GM23338 (cell line): ENCODE measurements around the gene AIP. TPM values are rescaled to one million over a fixed set of nuclear protein-coding genes. Genes with fewer than 3 reads are reported as not detected.
A peak's percentile ranks its signal among the peaks of the same experiment; 100 is the strongest.

Source experiments
- ATAC-seq: fragments of 200-7000 bp; cut with Tn5 transposase; 3 replicates; pipeline ENCODE4 v1.9.1; 2020
- DNase-seq: peaks from one replicate; pipeline ENCODE4 v3.0.0-alpha.2; 2015; ENCODE audit warnings: low spot score
- H2AFZ ChIP-seq: fragments of 200-600 bp; sonication (generic); 2 replicates; pipeline ENCODE4 v1.8.0; 2016; ENCODE audit warnings: antibody characterized with exemption, mild to moderate bottlenecking, moderate library complexity
- H3F3A ChIP-seq: fragments of 200-600 bp; sonication (generic); replicated peaks from 2 replicates; pipeline ENCODE4 v1.8.0; 2017; ENCODE audit warnings: antibody characterized with exemption, mixed run types, low read depth
- H3K27ac ChIP-seq: fragments of 200-600 bp; sonication (generic); 2 replicates; pipeline ENCODE4 v1.6.1; 2016; ENCODE audit warnings: low read depth
- H3K27me3 ChIP-seq: fragments of 200-600 bp; sonication (generic); 2 replicates; pipeline ENCODE4 v1.8.0; 2016; ENCODE audit warnings: mild to moderate bottlenecking, mixed run types, moderate library complexity; ENCODE audit not compliant: insufficient read depth
- H3K36me3 ChIP-seq: fragments of 200-600 bp; sonication (generic); 2 replicates; pipeline ENCODE4 v1.8.0; 2016; ENCODE audit warnings: mild to moderate bottlenecking; ENCODE audit not compliant: insufficient read depth
- H3K4me1 ChIP-seq: fragments of 200-600 bp; sonication (generic); 2 replicates; pipeline ENCODE4 v1.8.0; 2016; ENCODE audit warnings: mild to moderate bottlenecking, moderate library complexity; ENCODE audit not compliant: insufficient read depth
- H3K4me2 ChIP-seq: fragments of 200-600 bp; sonication (generic); 2 replicates; pipeline ENCODE4 v1.7.1; 2017; ENCODE audit warnings: mixed run types
- H3K4me3 ChIP-seq: fragments of 200-600 bp; sonication (generic); 2 replicates; pipeline ENCODE4 v1.6.1; 2016; ENCODE audit warnings: mixed run types
- H3K79me2 ChIP-seq: fragments of 200-600 bp; sonication (generic); replicated peaks from 2 replicates; pipeline ENCODE4 v1.8.0; 2017; ENCODE audit warnings: mild to moderate bottlenecking; ENCODE audit not compliant: insufficient read depth
- H3K9me2 ChIP-seq: fragments of 200-600 bp; sonication (generic); 2 replicates; pipeline ENCODE4 v1.8.0; 2017; ENCODE audit not compliant: insufficient read depth
- H4K20me1 ChIP-seq: fragments of 200-600 bp; sonication (generic); replicated peaks from 2 replicates; pipeline ENCODE4 v1.8.0; 2017; ENCODE audit warnings: mild to moderate bottlenecking; ENCODE audit not compliant: insufficient read depth
- H3K27ac Mint-ChIP-seq: 2 replicates; pipeline ENCODE4 v1.8.0; 2020; ENCODE audit warnings: inconsistent platforms, mild to moderate bottlenecking, moderate library complexity, mixed read lengths
- H3K27me3 Mint-ChIP-seq: 3 replicates; pipeline ENCODE4 v1.8.0; 2022; ENCODE audit warnings: low read depth, mild to moderate bottlenecking, moderate library complexity, mixed read lengths, inconsistent platforms; ENCODE audit not compliant: insufficient read depth, poor library complexity
- H3K36me3 Mint-ChIP-seq: 3 replicates; pipeline ENCODE4 v1.8.0; 2021; ENCODE audit warnings: low read depth, mild to moderate bottlenecking, inconsistent platforms, moderate library complexity, mixed read lengths
- H3K4me1 Mint-ChIP-seq: 3 replicates; pipeline ENCODE4 v1.8.0; 2020; ENCODE audit warnings: mild to moderate bottlenecking, inconsistent platforms, mixed read lengths
- H3K4me3 Mint-ChIP-seq: 3 replicates; pipeline ENCODE4 v1.8.0; 2021; ENCODE audit warnings: moderate library complexity, mild to moderate bottlenecking, inconsistent platforms, mixed read lengths
- H3K9me3 Mint-ChIP-seq: 3 replicates; pipeline ENCODE4 v1.8.0; 2020; ENCODE audit warnings: moderate library complexity, mild to moderate bottlenecking, inconsistent platforms, mixed read lengths
- CTCF ChIP-seq, 2 experiments: fragments of 200-600 bp in 1 of 2; sonication (generic) in 1 of 2; conservative IDR thresholded peaks; 2 replicates each; pipeline versions ENCODE4 v1.5.1 to v1.6.1; 2016 to 2017; ENCODE audit warnings: antibody characterized with exemption in 2 of 2, low read depth in 2 of 2, mild to moderate bottlenecking in 2 of 2, moderate library complexity in 1 of 2
- EZH2phosphoT487 ChIP-seq: fragments of 200-600 bp; sonication (generic); IDR thresholded peaks from one replicate; pipeline ENCODE4 v1.8.1; 2018; ENCODE audit warnings: antibody characterized with exemption; ENCODE audit not compliant: unreplicated experiment
- JUNB ChIP-seq: IDR thresholded peaks from one replicate; pipeline ENCODE4 v1.6.1; 2016; ENCODE audit warnings: antibody characterized with exemption; ENCODE audit not compliant: unreplicated experiment
- POLR2AphosphoS5 ChIP-seq: IDR thresholded peaks from 2 replicates; pipeline ENCODE4 v1.6.1; 2016; ENCODE audit warnings: antibody characterized with exemption, low read depth
- polyA plus RNA-seq: library from polyadenylated mRNA; unstranded; fragments of >200 nt; fragmentation: Nextera tagmentation; extraction: Ambion mirVana; gene quantifications from 2 replicates; pipeline ENCODE4 v1.2.1, GENCODE V29; 2016
- total RNA-seq: library from RNA; depleted of rRNA; stranded (reverse); fragments of >200 nt; shearing (Covaris generic); gene quantifications from 2 replicates; pipeline ENCODE4 v1.2.3, GENCODE V29; 2014

The AIP gene
- total and polyA plus RNA-seq, 2 experiments from 2014 or later, result 29.1 to 32.1 TPM

GRCh38 chr11:67466962-67467771, 15.7 kb upstream of the AIP start:
- no peak for DNase-seq
- no peaks in the 10 kb centered on the region for H4K20me1 ChIP-seq

GRCh38 chr11:67468056-67468455, 14.8 kb upstream of the AIP start:
- no peaks in the 10 kb centered on the region for H3F3A ChIP-seq
- no peaks in the 10 kb centered on the region for H3K36me3 ChIP-seq
- H3K27ac ChIP-seq, result no peak overlapping the region
- no peaks in the 10 kb centered on the region for H4K20me1 ChIP-seq
- ATAC-seq (no peak), DNase-seq (no peak)
- Mint-ChIP-seq H3K36me3 (no peaks in the 10 kb centered on the region; the same call in 2 of the 3 replicates), H3K9me3 (no peaks in the 10 kb centered on the region), H3K4me1 (peaks cover 15% of the 10 kb centered on the region), H3K4me3 (peak overlapping the region; percentile 88), H3K27ac (peak overlapping the region; percentile 93), H3K27me3 (peaks cover 20% of the 10 kb centered on the region)
- H3K4me3 ChIP-seq, result peak overlapping the region; percentile 92
- peak overlapping the region; percentile 93 for H3K4me2 ChIP-seq
- H3K27me3 ChIP-seq, result no peaks in the 10 kb centered on the region
- H3K79me2 ChIP-seq, result peaks cover 9% of the 10 kb centered on the region; the same call in 1 of the 2 replicates
- no peaks in the 10 kb centered on the region for H3K9me2 ChIP-seq
- TF ChIP-seq EZH2phosphoT487 (no peak), JUNB (no peak)
- H3K4me1 ChIP-seq, result peaks cover 13% of the 10 kb centered on the region; the same call in 1 of the 2 replicates
- no peak overlapping the region; the same call in 1 of the 2 replicates for H2AFZ ChIP-seq

More at GRCh38 chr11:67466962-67467771, 15.7 kb upstream of the AIP start:
- Histone ChIP-seq H3K36me3 (no peaks in the 10 kb centered on the region), H2AFZ (no peak overlapping the region), H3K4me3 (no peak overlapping the region), H3K4me1 (peaks cover 13% of the 10 kb centered on the region; the same call in 1 of the 2 replicates), H3K27me3 (no peaks in the 10 kb centered on the region), H3K27ac (no peak overlapping the region), H3F3A (no peaks in the 10 kb centered on the region), H3K79me2 (peaks cover 9% of the 10 kb centered on the region; the same call in 1 of the 2 replicates), H3K4me2 (no peak overlapping the region), H3K9me2 (no peaks in the 10 kb centered on the region)
- Mint-ChIP-seq H3K36me3 (no peaks in the 10 kb centered on the region; the same call in 2 of the 3 replicates), H3K4me3 (peak overlapping the region; percentile 88), H3K27me3 (peaks cover 20% of the 10 kb centered on the region), H3K27ac (peak overlapping the region; percentile 65), H3K4me1 (peaks cover 15% of the 10 kb centered on the region), H3K9me3 (no peaks in the 10 kb centered on the region)
- ATAC-seq, result no peak
- no peak for TF ChIP-seq CTCF (conservative IDR thresholded peaks at IDR 0.05; ENCODE audit: low read depth in 2 of 2)
- TF ChIP-seq POLR2AphosphoS5, result 0 out of 2 replicates have a peak, but pooled peaks have one; percentile 15

- Histone ChIP-seq H4K20me1 (no peaks in the 10 kb centered on the region), H3K27me3 (no peaks in the 10 kb centered on the region), H3K27ac (no peak overlapping the region), H3K79me2 (peaks cover 9% of the 10 kb centered on the region; the same call in 1 of the 2 replicates), H3K36me3 (no peaks in the 10 kb centered on the region), H2AFZ (peak overlapping the region; percentile 78), H3K9me2 (no peaks in the 10 kb centered on the region), H3K4me3 (peak overlapping the region; percentile 92), H3K4me2 (peak overlapping the region; percentile 93), H3K4me1 (peaks cover 13% of the 10 kb centered on the region; the same call in 1 of the 2 replicates), H3F3A (no peaks in the 10 kb centered on the region)
- Mint-ChIP-seq H3K4me1 (peaks cover 15% of the 10 kb centered on the region), H3K9me3 (no peaks in the 10 kb centered on the region), H3K4me3 (peak overlapping the region; percentile 88), H3K36me3 (no peaks in the 10 kb centered on the region; the same call in 2 of the 3 replicates), H3K27ac (peak overlapping the region; percentile 93), H3K27me3 (peaks cover 20% of the 10 kb centered on the region)
- DNase-seq, result peak; percentile 58
- ATAC-seq, result no peak; the same call in 2 of the 3 replicates
- TF ChIP-seq CTCF (conservative IDR thresholded peaks at IDR 0.05; ENCODE audit: low read depth in 2 of 2), result no peak
- no peak for TF ChIP-seq EZH2phosphoT487
These were observed 14.4 kb upstream of the AIP start for GRCh38 chr11:67468456-67468758.
